ENCODE measurements around the gene CREBZF. TPM values are rescaled to one million over a fixed set of nuclear protein-coding genes. Genes with fewer than 3 reads are reported as not detected.

Gene CREBZF
- total RNA-seq, 4 donors from 2014 or later = 15.3 to 52.3 (median 16.4) TPM

GRCh38 chr11:85697747-85698146, 32.8 kb upstream of the CREBZF start:
- intact Hi-C loops (cut with DNase I; ENCODE audit: low total_unique reads) = loop anchor here (10.0 kb wide), 1 partner anchor 117 kb away; the partner anchor contains the start of gene SYTL2
- no peaks in the 10 kb centered on the region for H3K4me1 ChIP-seq
- H3K36me3 ChIP-seq = no peaks in the 10 kb centered on the region
- in situ Hi-C loops (cut with MboI; ENCODE audit: low sequenced_read_pairs in 4 of 4) = no loop called here
- no peak overlapping the region for H3K27ac ChIP-seq
- H3K4me3 ChIP-seq = no peak overlapping the region
- DNase-seq (no peak), ATAC-seq (no peak)
- H3K27me3 ChIP-seq = no peaks in the 10 kb centered on the region
- H3K9me3 ChIP-seq = no peaks in the 10 kb centered on the region
- TF ChIP-seq CTCF (IDR thresholded peaks at IDR 0.05 in 4 of 5, conservative IDR thresholded peaks at IDR 0.05 in 1 of 5) (no peak), POLR2A (IDR thresholded peaks at IDR 0.05) (no peak)

- Histone ChIP-seq H3K4me1 (no peaks in the 10 kb centered on the region), H3K4me3 (no peak overlapping the region), H3K36me3 (no peaks in the 10 kb centered on the region), H3K27ac (no peak overlapping the region), H3K9me3 (no peaks in the 10 kb centered on the region), H3K27me3 (no peaks in the 10 kb centered on the region)
- TF ChIP-seq CTCF (IDR thresholded peaks at IDR 0.05 in 4 of 5, conservative IDR thresholded peaks at IDR 0.05 in 1 of 5) (no peak), POLR2A (IDR thresholded peaks at IDR 0.05) (no peak)
- ATAC-seq (no peak), DNase-seq (no peak)
- intact Hi-C loops (cut with DNase I; ENCODE audit: low total_unique reads) = loop anchor here (10.0 kb wide), 1 partner anchor 119 kb away; the partner anchor contains the start of gene SYTL2
- in situ Hi-C loops (cut with MboI; ENCODE audit: low sequenced_read_pairs in 4 of 4) = no loop called here
Measured at GRCh38 chr11:85695546-85695945, 30.6 kb upstream of the CREBZF start.

GRCh38 chr11:85694385-85694980, 29.6 kb upstream of the CREBZF start:
- Histone ChIP-seq H3K4me1 (no peaks in the 10 kb centered on the region), H3K9me3 (no peaks in the 10 kb centered on the region), H3K27me3 (no peaks in the 10 kb centered on the region), H3K27ac (no peak overlapping the region), H3K36me3 (no peaks in the 10 kb centered on the region), H3K4me3 (no peak overlapping the region)
- DNase-seq = no peak
- intact Hi-C loops (cut with DNase I; ENCODE audit: low total_unique reads) = loop anchor here (10.0 kb wide), 1 partner anchor 120 kb away; the partner anchor contains the start of gene SYTL2
- TF ChIP-seq POLR2A (IDR thresholded peaks at IDR 0.05) (no peak), CTCF (IDR thresholded peaks at IDR 0.05 in 4 of 5, conservative IDR thresholded peaks at IDR 0.05 in 1 of 5) (peak in 3 of 5 experiments; percentile 12 to 33 (median 18))
- in situ Hi-C loops (cut with MboI; ENCODE audit: low sequenced_read_pairs in 4 of 4) = no loop called here
- no peak for ATAC-seq

GRCh38 chr11:85685820-85686459, 21.0 kb upstream of the CREBZF start, which contains the start of gene CCDC89:
CCDC89 (minus strand) TSS chr11:85686195; CDS start chr11:85686130, 65 bp downstream.
- intact Hi-C loops (cut with DNase I; ENCODE audit: low total_unique reads) = loop anchor here (1.0 kb wide), 1 partner anchor 58 kb away; the partner anchor contains the start of gene TMEM126B
- DNase-seq = peak; percentile 75 to 84
- Histone ChIP-seq H3K27me3 (no peaks in the 10 kb centered on the region), H3K4me3 (peak within 1 kb of the TSS; percentile 49 to 65 (median 58)), H3K36me3 (no peaks in the 10 kb centered on the region), H3K9me3 (no peaks in the 10 kb centered on the region), H3K4me1 (peaks cover 14 to 17% of the 10 kb centered on the region in 2 donors), H3K27ac (peak within 1 kb of the TSS; percentile 55 to 71 (median 62))
- peak; percentile 99 to 100 for ATAC-seq
- TF ChIP-seq CTCF (IDR thresholded peaks at IDR 0.05 in 4 of 5, conservative IDR thresholded peaks at IDR 0.05 in 1 of 5) (no peak), POLR2A (IDR thresholded peaks at IDR 0.05) (no peak)
- in situ Hi-C loops (cut with MboI; ENCODE audit: low sequenced_read_pairs in 4 of 4) = no loop called here
